DOHH2 (cell line): ENCODE results near the gene RCAN2.

Experiments
- CTCF ChIP-seq: fragments of 200-600 bp; sonication (generic); IDR thresholded peaks from one replicate; pipeline ENCODE4 v1.5.1; 2014; ENCODE audit warnings: antibody characterized with exemption, mild to moderate bottlenecking, low read depth, low read length; ENCODE audit not compliant: poor library complexity, severe bottlenecking
- EZH2phosphoT487 ChIP-seq: fragments of 200-600 bp; sonication (generic); IDR thresholded peaks from 2 replicates; pipeline ENCODE4 v1.6.1; 2017; ENCODE audit warnings: borderline replicate concordance, mild to moderate bottlenecking, antibody characterized with exemption, low read length, moderate library complexity, mixed read lengths

- TF ChIP-seq EZH2phosphoT487 (no peak), CTCF (no peak)
These were observed 197.5 kb downstream of the RCAN2 start for GRCh38 chr6:46293641-46294316.
